Left renal cortex interstitium (tissue), 4 donors: ENCODE results near the gene ICA1L. TPM values are rescaled to one million over a fixed set of nuclear protein-coding genes. Genes with fewer than 3 reads are reported as not detected.

Experiments used
- DNase-seq, 4 donors: peaks; one replicate each; pipeline ENCODE4 v3.0.0-alpha.2; 2013; ENCODE audit warnings: low read depth in 4 of 4, low spot score in 2 of 4, missing footprints in 1 of 4
- polyA plus RNA-seq, 4 donors: library from polyadenylated mRNA; unstranded; fragments of 120-200 nt; gene quantifications; one replicate each; pipeline ENCODE4 v1.2.1, GENCODE V29; 2013; ENCODE audit not compliant: insufficient read length in 4 of 4

ICA1L gene
- polyA plus RNA-seq, 4 donors = 12.7 to 24.1 (median 17.8) TPM

GRCh38 chr2:202790676-202791075 is 80.9 kb downstream of the ICA1L start:
- DNase-seq = no peak

GRCh38 chr2:202786842-202787241 is 84.7 kb downstream of the ICA1L start:
- DNase-seq = no peak

GRCh38 chr2:202782940-202783558 is 88.5 kb downstream of the ICA1L start:
- DNase-seq = no peak

GRCh38 chr2:202780514-202781021 is 91.0 kb downstream of the ICA1L start:
- no peak for DNase-seq

- DNase-seq = no peak
These were observed 93.3 kb downstream of the ICA1L start for GRCh38 chr2:202778217-202778616.

GRCh38 chr2:202774104-202774503 is 97.5 kb downstream of the ICA1L start:
- no peak for DNase-seq

- DNase-seq = no peak
These were observed 98.1 kb downstream of the ICA1L start for GRCh38 chr2:202773301-202773973.

GRCh38 chr2:202771741-202772460 is 99.7 kb downstream of the ICA1L start:
- peak in 3 of 4 donors; percentile 11 to 37 (median 16) for DNase-seq

- no peak for DNase-seq
These were observed 100.2 kb downstream of the ICA1L start for GRCh38 chr2:202771336-202771735.

GRCh38 chr2:202769201-202769600 is 102.4 kb downstream of the ICA1L start:
- DNase-seq = no peak

- no peak for DNase-seq
These were observed 103.3 kb downstream of the ICA1L start for GRCh38 chr2:202768273-202768672.

- DNase-seq = no peak
These were observed 106.1 kb downstream of the ICA1L start for GRCh38 chr2:202765436-202765835.

- no peak for DNase-seq
These were observed 106.6 kb downstream of the ICA1L start for GRCh38 chr2:202764991-202765390.

GRCh38 chr2:202763916-202764315 is 107.7 kb downstream of the ICA1L start:
- DNase-seq = no peak

GRCh38 chr2:202762556-202762955 is 109.0 kb downstream of the ICA1L start:
- no peak for DNase-seq

GRCh38 chr2:202760848-202761247 is 110.7 kb downstream of the ICA1L start:
- no peak for DNase-seq

GRCh38 chr2:202758604-202759003 is 113.0 kb downstream of the ICA1L start:
- no peak for DNase-seq

GRCh38 chr2:202758128-202758527 is 113.4 kb downstream of the ICA1L start:
- DNase-seq = no peak

- no peak for DNase-seq
These were observed 114.2 kb downstream of the ICA1L start for GRCh38 chr2:202757339-202757738.

GRCh38 chr2:202756598-202756997 is 115.0 kb downstream of the ICA1L start:
- DNase-seq = no peak

- DNase-seq = no peak
These were observed 116.6 kb downstream of the ICA1L start for GRCh38 chr2:202754936-202755335.

GRCh38 chr2:202752071-202752470 is 119.5 kb downstream of the ICA1L start:
- DNase-seq = no peak
